22Rv1 (cell line): ENCODE measurements around the gene CHST8.

ENCODE experiments used
- H3K27ac ChIP-seq: fragments of 450-650 bp; 2 replicates; pipeline ENCODE4 v1.5.1; 2017
- CTCF ChIP-seq: fragments of 450-650 bp; IDR thresholded peaks from 2 replicates; pipeline ENCODE4 v1.5.1; 2017; ENCODE audit warnings: mild to moderate bottlenecking
- ZFX ChIP-seq: fragments of 450-650 bp; IDR thresholded peaks from 2 replicates; pipeline ENCODE4 v1.6.1; 2017; ENCODE audit warnings: antibody characterized with exemption, borderline replicate concordance

Gene CHST8

GRCh38 chr19:33702606-33703437, 81.1 kb downstream of the CHST8 start:
- H3K27ac ChIP-seq = no peak overlapping the region
- TF ChIP-seq ZFX (no peak), CTCF (no peak)

GRCh38 chr19:33703438-33703750, 81.6 kb downstream of the CHST8 start:
- no peak overlapping the region for H3K27ac ChIP-seq

GRCh38 chr19:33703821-33704220, 82.1 kb downstream of the CHST8 start:
- no peak for TF ChIP-seq ZFX
- no peak for TF ChIP-seq CTCF
- no peak overlapping the region for H3K27ac ChIP-seq

More at GRCh38 chr19:33703438-33703750, 81.6 kb downstream of the CHST8 start:
- TF ChIP-seq ZFX (no peak), CTCF (no peak)

- TF ChIP-seq ZFX = no peak
- TF ChIP-seq CTCF = no peak
- no peak overlapping the region for H3K27ac ChIP-seq
These were observed 82.5 kb downstream of the CHST8 start for GRCh38 chr19:33704271-33704670.

- TF ChIP-seq CTCF (no peak), ZFX (no peak)
- H3K27ac ChIP-seq = no peak overlapping the region
These were observed 83.5 kb downstream of the CHST8 start for GRCh38 chr19:33705090-33705847.

- TF ChIP-seq ZFX (no peak), CTCF (no peak)
- no peak overlapping the region for H3K27ac ChIP-seq
These were observed 84.1 kb downstream of the CHST8 start for GRCh38 chr19:33705860-33706259.

GRCh38 chr19:33706631-33707030, 84.9 kb downstream of the CHST8 start:
- TF ChIP-seq CTCF = no peak
- TF ChIP-seq ZFX = no peak
- H3K27ac ChIP-seq = no peak overlapping the region
